Measurements from ENCODE around the gene RASAL1.

Gene RASAL1

GRCh38 chr12:113094738-113095137 lies 40.8 kb downstream of the RASAL1 start:
- DNase-seq, result no peak

- DNase-seq, result no peak
These were observed 42.0 kb downstream of the RASAL1 start for GRCh38 chr12:113093409-113094101.

GRCh38 chr12:113092607-113093408 lies 42.8 kb downstream of the RASAL1 start:
- DNase-seq, result no peak

- DNase-seq, result no peak
These were observed 44.1 kb downstream of the RASAL1 start for GRCh38 chr12:113091506-113091905.

- no peak for DNase-seq
These were observed 44.8 kb downstream of the RASAL1 start for GRCh38 chr12:113090740-113091139.

GRCh38 chr12:113089839-113090238 lies 45.7 kb downstream of the RASAL1 start:
- DNase-seq, result no peak

GRCh38 chr12:113088971-113089756 lies 46.4 kb downstream of the RASAL1 start:
- DNase-seq, result no peak

GRCh38 chr12:113088037-113088436 lies 47.5 kb downstream of the RASAL1 start:
- no peak for DNase-seq

- DNase-seq, result no peak
These were observed 48.4 kb downstream of the RASAL1 start for GRCh38 chr12:113087193-113087592.

- DNase-seq, result no peak
These were observed 49.1 kb downstream of the RASAL1 start for GRCh38 chr12:113086249-113087164.

GRCh38 chr12:113083863-113084435 lies 51.6 kb downstream of the RASAL1 start:
- no peak for DNase-seq

GRCh38 chr12:113082486-113083148 lies 52.9 kb downstream of the RASAL1 start:
- DNase-seq, result no peak

- no peak for DNase-seq
These were observed 53.7 kb downstream of the RASAL1 start for GRCh38 chr12:113081873-113082272.

GRCh38 chr12:113077859-113078255 lies 57.7 kb downstream of the RASAL1 start:
- no peak for DNase-seq

GRCh38 chr12:113077057-113077858 lies 58.3 kb downstream of the RASAL1 start:
- DNase-seq, result no peak

GRCh38 chr12:113075137-113075683 lies 60.4 kb downstream of the RASAL1 start:
- DNase-seq, result no peak

- no peak for DNase-seq
These were observed 62.0 kb downstream of the RASAL1 start for GRCh38 chr12:113073586-113073985.

- DNase-seq, result no peak
These were observed 63.4 kb downstream of the RASAL1 start for GRCh38 chr12:113072136-113072535.

- DNase-seq, result no peak
These were observed 64.1 kb downstream of the RASAL1 start for GRCh38 chr12:113071135-113072112.
